H1 (cell line): ENCODE measurements around the gene PAX8. TPM values are rescaled to one million over a fixed set of nuclear protein-coding genes. Genes with fewer than 3 reads are reported as not detected.

ENCODE experiments used
- CTCF ChIA-PET: fragments of 300-600 bp; sonication (Branson Sonifier 250); formaldehyde crosslinking; loops from one replicate; lab custom pipeline; 2021; ENCODE audit not compliant: partially characterized antibody; lab: Charles Lee
- POLR2A ChIA-PET: fragments of 300-600 bp; sonication (Branson Sonifier 250); formaldehyde crosslinking; loops from one replicate; lab custom pipeline; 2021; ENCODE audit warnings: inconsistent platforms; ENCODE audit not compliant: partially characterized antibody; lab: Charles Lee
- DNase-seq, 2 experiments: peaks; one replicate each; pipeline versions ENCODE4 v3.0.0 to v3.0.0-alpha.2; 2010 to 2022; ENCODE audit warnings: low spot score in 2 of 2, low read depth in 1 of 2, mixed read lengths in 1 of 2
- FAIRE-seq: peaks from 2 replicates; lab custom pipeline; 2011; peaks lifted over from hg19 to GRCh38; lab: Jason Lieb, UNC
- H2AFZ ChIP-seq: 2 replicates; pipeline ENCODE4 v1.8.1; 2012; ENCODE audit warnings: low read length, inconsistent platforms
- H2AK5ac ChIP-seq: 2 replicates; pipeline ENCODE4 v1.6.1; 2013; ENCODE audit warnings: low read depth, low read length
- H2BK120ac ChIP-seq: replicated peaks from 2 replicates; pipeline ENCODE3; 2013; ENCODE audit warnings: low read depth, low read length, inconsistent platforms
- H2BK12ac ChIP-seq: 2 replicates; pipeline ENCODE4 v1.6.1; 2013; ENCODE audit warnings: low read depth, low read length
- H2BK15ac ChIP-seq: 2 replicates; pipeline ENCODE4 v1.6.1; 2013; ENCODE audit warnings: low read length
- H2BK20ac ChIP-seq: 2 replicates; pipeline ENCODE4 v1.6.1; 2013; ENCODE audit warnings: low read length
- H2BK5ac ChIP-seq: 2 replicates; pipeline ENCODE4 v1.6.1; 2013; ENCODE audit warnings: low read depth, low read length
- H3K14ac ChIP-seq: 2 replicates; pipeline ENCODE4 v1.6.1; 2013; ENCODE audit warnings: inconsistent platforms; ENCODE audit not compliant: insufficient read length
- H3K18ac ChIP-seq: 2 replicates; pipeline ENCODE4 v1.6.1; 2013; ENCODE audit warnings: low read length; ENCODE audit errors: extremely low read depth
- H3K23ac ChIP-seq: 2 replicates; pipeline ENCODE4 v1.6.1; 2013; ENCODE audit warnings: inconsistent platforms; ENCODE audit not compliant: insufficient read length
- H3K23me2 ChIP-seq: 2 replicates; pipeline ENCODE4 v1.6.1; 2013; ENCODE audit warnings: low read depth, low read length
- H3K27ac ChIP-seq: 2 replicates; pipeline ENCODE4 v1.6.1; 2011; ENCODE audit warnings: low read depth, low read length, inconsistent platforms
- H3K27me3 ChIP-seq, 4 experiments: replicated peaks in 1 of 4; 1 replicate in 1 of 4; 2 replicates in 3 of 4; pipeline versions ENCODE4 v1.6.1 to v1.8.1; 2011 to 2013; ENCODE audit warnings: low read length in 3 of 4, mild to moderate bottlenecking in 3 of 4, inconsistent platforms in 2 of 4, mixed read lengths in 2 of 4, moderate library complexity in 1 of 4; ENCODE audit not compliant: control insufficient read depth in 3 of 4, insufficient read depth in 3 of 4; ENCODE audit errors: extremely low read depth in 1 of 4
- H3K36me3 ChIP-seq, 4 experiments: 2 replicates each; pipeline versions ENCODE4 v1.6.1 to v1.8.1; 2011 to 2013; ENCODE audit warnings: mild to moderate bottlenecking in 4 of 4, low read length in 3 of 4, moderate library complexity in 2 of 4, control low read depth in 1 of 4, inconsistent platforms in 1 of 4; ENCODE audit not compliant: insufficient read depth in 4 of 4, control insufficient read depth in 2 of 4
- H3K4ac ChIP-seq: replicated peaks from 2 replicates; pipeline ENCODE3; 2013; ENCODE audit warnings: low read length, low read depth, mixed read lengths, inconsistent platforms; ENCODE audit not compliant: insufficient read length
- H3K4me1 ChIP-seq, 4 experiments: replicated peaks in 1 of 4; 1 replicate in 1 of 4; 2 replicates in 3 of 4; pipeline versions ENCODE4 v1.6.1 to v1.8.1; 2011 to 2013; ENCODE audit warnings: low read length in 3 of 4, inconsistent platforms in 2 of 4, mixed read lengths in 1 of 4; ENCODE audit not compliant: insufficient read depth in 4 of 4, control insufficient read depth in 3 of 4
- H3K4me2 ChIP-seq, 2 experiments: 2 replicates each; pipeline versions ENCODE4 v1.6.1 to v1.8.1; 2011 to 2013; ENCODE audit warnings: low read depth in 2 of 2, low read length in 2 of 2, control low read depth in 1 of 2, inconsistent platforms in 1 of 2, mild to moderate bottlenecking in 1 of 2; ENCODE audit not compliant: insufficient read depth in 1 of 2
- H3K4me3 ChIP-seq, 4 experiments: fragments of 200-600, 300-600 bp in 1 of 4; sonication (generic), shearing (Covaris generic), sonication (Bioruptor Twin) in 1 of 4; 2 replicates each; pipeline versions ENCODE4 v1.5.1 to v1.8.1; 2011 to 2016; ENCODE audit warnings: low read length in 4 of 4, low read depth in 3 of 4, control low read depth in 2 of 4, inconsistent platforms in 2 of 4, mild to moderate bottlenecking in 2 of 4, mixed read lengths in 1 of 4, moderate library complexity in 1 of 4; ENCODE audit not compliant: insufficient read depth in 2 of 4; ENCODE audit errors: extremely low read depth in 1 of 4
- H3K56ac ChIP-seq: replicated peaks from 2 replicates; pipeline ENCODE3; 2013; ENCODE audit warnings: low read depth, mild to moderate bottlenecking, mixed read lengths, low read length, inconsistent platforms; ENCODE audit not compliant: insufficient read length
- H3K79me1 ChIP-seq: 2 replicates; pipeline ENCODE4 v1.6.1; 2013; ENCODE audit warnings: low read depth, low read length, control low read depth
- H3K79me2 ChIP-seq, 2 experiments: 2 replicates each; pipeline versions ENCODE4 v1.6.1 to v1.8.1; 2012 to 2013; ENCODE audit warnings: low read length in 2 of 2, mild to moderate bottlenecking in 2 of 2, inconsistent platforms in 1 of 2; ENCODE audit not compliant: insufficient read depth in 2 of 2, control insufficient read depth in 1 of 2
- H3K9ac ChIP-seq, 4 experiments: replicated peaks in 1 of 4; 1 replicate in 1 of 4; 2 replicates in 3 of 4; pipeline versions ENCODE4 v1.6.1 to v1.8.1; 2011 to 2013; ENCODE audit warnings: low read depth in 3 of 4, low read length in 3 of 4, control low read depth in 2 of 4, mild to moderate bottlenecking in 2 of 4, moderate library complexity in 2 of 4, inconsistent platforms in 1 of 4; ENCODE audit errors: extremely low read depth in 1 of 4
- H3K9me3 ChIP-seq, 2 experiments: 2 replicates each; pipeline versions ENCODE4 v1.6.1 to v1.8.1; 2012 to 2013; ENCODE audit warnings: mild to moderate bottlenecking in 2 of 2, moderate library complexity in 2 of 2, control low read depth in 1 of 2, inconsistent platforms in 1 of 2, low read depth in 1 of 2, low read length in 1 of 2, mixed read lengths in 1 of 2; ENCODE audit not compliant: insufficient read depth in 2 of 2
- H4K20me1 ChIP-seq, 2 experiments: replicated peaks in 1 of 2; 2 replicates each; pipeline versions ENCODE3 to v1.8.1; 2011 to 2013; ENCODE audit warnings: inconsistent platforms in 2 of 2, low read length in 2 of 2, mild to moderate bottlenecking in 1 of 2; ENCODE audit not compliant: insufficient read depth in 2 of 2, control insufficient read depth in 1 of 2
- H4K5ac ChIP-seq: 2 replicates; pipeline ENCODE4 v1.6.1; 2013; ENCODE audit warnings: low read length, low read depth, mixed read lengths, inconsistent platforms; ENCODE audit not compliant: insufficient read length
- H4K8ac ChIP-seq: 2 replicates; pipeline ENCODE4 v1.8.0; 2013; ENCODE audit warnings: mild to moderate bottlenecking, moderate library complexity, low read length, inconsistent platforms; ENCODE audit not compliant: insufficient read depth; ENCODE audit errors: extremely low read depth
- H4K91ac ChIP-seq: replicated peaks from 2 replicates; pipeline ENCODE3; 2013; ENCODE audit warnings: low read length, mixed read lengths, inconsistent platforms; ENCODE audit not compliant: insufficient read length
- CEBPB ChIP-seq: IDR thresholded peaks from 2 replicates; pipeline ENCODE4 v1.6.1; 2012; ENCODE audit warnings: low read depth, low read length
- E2F6 ChIP-seq: IDR thresholded peaks from 2 replicates; pipeline ENCODE4 v1.6.1; 2012; ENCODE audit warnings: inconsistent platforms
- JUN ChIP-seq: IDR thresholded peaks from 2 replicates; pipeline ENCODE4 v1.6.1; 2011; ENCODE audit warnings: low read depth, mild to moderate bottlenecking, improper control_type of control experiment, low read length
- JUND ChIP-seq: IDR thresholded peaks from 2 replicates; pipeline ENCODE4 v1.6.1; 2011; ENCODE audit warnings: mild to moderate bottlenecking, improper control_type of control experiment, low read length
- KDM5A ChIP-seq: fragments of 200-600 bp; IDR thresholded peaks from 2 replicates; pipeline ENCODE4 v1.7.1; 2012; ENCODE audit warnings: mild to moderate bottlenecking, low read length, inconsistent platforms, mixed read lengths
- WGBS, 2 experiments: shearing (Covaris generic) in 1 of 2; methylation state at CpG; one replicate each; pipeline versions ENCODE4 v1.1.6 to v1.1.7; 2013 to 2015; ENCODE audit warnings: low lambda C conversion rate in 2 of 2, mixed read lengths in 2 of 2, inconsistent platforms in 1 of 2, low coverage in 1 of 2, missing lambda C conversion rate in 1 of 2; ENCODE audit not compliant: insufficient replicate concordance in 2 of 2, insufficient coverage in 1 of 2, insufficient read length in 1 of 2; ENCODE audit errors: extremely low coverage in 1 of 2, missing lambda C conversion rate in 1 of 2; 5-methylcytosine and 5-hydroxymethylcytosine counted together
- polyA plus RNA-seq, 7 experiments: library from polyadenylated mRNA; depleted of rRNA in 3 of 7; stranded (reverse) in 5 of 7; unstranded in 2 of 7; fragments of >200 nt in 5 of 7; fragments of 200-250 nt in 2 of 7; gene quantifications; 1 replicate in 5 of 7; 2 replicates in 1 of 7; 4 replicates in 1 of 7; pipeline versions ENCODE4 v1.2.1 to v1.2.3, GENCODE V29; 2011 to 2013; ENCODE audit warnings: missing spikeins in 2 of 7, mixed read lengths in 2 of 7
- total RNA-seq: library from RNA; stranded (reverse); fragmentation: NEBNext Ultra II Directional; extraction: Animal tissue kit (Norgen Biotek cat#: 25700); gene quantifications from 2 replicates; pipeline ENCODE4 v1.2.1, GENCODE V29; 2021

PAX8 gene
- total and polyA plus RNA-seq, 2 of the 8 experiments (the other 6 are each of a cell fraction or from before 2014, with no cell fraction given), result 0.02 TPM; not detected in 1

GRCh38 chr2:113298176-113298575 is 19.5 kb upstream of the PAX8 start:
- no peak overlapping the region for H2BK5ac ChIP-seq
- H3K36me3 ChIP-seq, result no peaks in the 10 kb centered on the region
- H4K91ac ChIP-seq, result no peak overlapping the region
- 80% methylated on average over 2 of the region's 2 CpGs; no CpG with 5 or more reads in 1 of the 2 experiments for WGBS, 2 experiments
- H3K23me2 ChIP-seq, result no peaks in the 10 kb centered on the region
- H3K18ac ChIP-seq, result no peak overlapping the region
- FAIRE-seq (no peak), DNase-seq (no peak)
- no peak overlapping the region for H2AFZ ChIP-seq
- H3K4me2 ChIP-seq, result no peak overlapping the region
- ChIA-PET POLR2A (no interaction called here), CTCF (interaction anchor here (0.9 to 2.6 kb wide), 14 partner anchors 11 to 116 kb away, joined by 3 to 17 read pairs (median 4); no protein-coding TSS in a partner anchor)
- no peaks in the 10 kb centered on the region for H3K4me1 ChIP-seq
- H3K4ac ChIP-seq, result no peak overlapping the region
- H4K8ac ChIP-seq, result no peak overlapping the region
- H3K79me2 ChIP-seq, result no peaks in the 10 kb centered on the region
- no peak overlapping the region for H2BK120ac ChIP-seq
- no peak overlapping the region for H3K56ac ChIP-seq
- peaks cover 0 to 7% (median 2%) of the 10 kb centered on the region in 4 experiments; a peak in 4 of 7 replicates for H3K27me3 ChIP-seq
- no peak overlapping the region for H2BK15ac ChIP-seq
- H3K27ac ChIP-seq, result no peak overlapping the region
- no peak overlapping the region for H2BK12ac ChIP-seq
- H3K79me1 ChIP-seq, result no peaks in the 10 kb centered on the region
- H3K23ac ChIP-seq, result no peak overlapping the region
- H2BK20ac ChIP-seq, result no peak overlapping the region
- no peaks in the 10 kb centered on the region for H3K9me3 ChIP-seq
- TF ChIP-seq E2F6 (0 out of 2 replicates have a peak, but pooled peaks have one; percentile 23), KDM5A (no peak), JUND (no peak), CEBPB (peak; percentile 39; the same call in 1 of the 2 replicates), JUN (no peak)
- no peak overlapping the region for H3K4me3 ChIP-seq
- H3K9ac ChIP-seq, result no peak overlapping the region
- H3K14ac ChIP-seq, result no peak overlapping the region
- no peaks in the 10 kb centered on the region for H4K20me1 ChIP-seq
- no peak overlapping the region for H4K5ac ChIP-seq
- H2AK5ac ChIP-seq, result no peak overlapping the region
